ENCODE measurements around the gene CYB5R2.
"Not testable (repeated sequence)": the region's sequence is repeated elsewhere in the genome, so short reads cannot be mapped to it uniquely, and the experiment has no call there.

CYB5R2 gene

GRCh38 chr11:7668464-7668863 lies 4.8 kb downstream of the CYB5R2 start:
- DNase-seq = no peak

DNA sequence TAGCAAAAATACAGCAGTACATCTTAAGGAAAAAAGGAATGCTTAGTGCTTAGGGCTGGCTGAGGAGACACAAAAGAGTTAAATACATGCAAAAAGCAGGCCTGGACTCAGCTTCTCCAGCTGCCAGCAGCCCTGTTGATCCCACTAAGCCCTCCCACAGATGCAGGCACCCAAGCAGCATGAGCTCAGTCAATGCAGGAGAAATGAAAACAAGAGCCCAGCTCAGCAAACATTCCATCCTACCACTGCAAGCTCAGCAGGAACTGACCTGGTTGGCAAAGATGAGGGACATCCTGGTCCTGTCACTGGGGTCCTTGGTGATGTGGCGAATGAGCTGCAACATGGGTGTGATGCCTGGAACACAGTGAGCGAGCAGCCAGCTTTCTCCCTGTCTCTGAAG lies 5.8 kb downstream of the CYB5R2 start:
- no peak for DNase-seq

DNA sequence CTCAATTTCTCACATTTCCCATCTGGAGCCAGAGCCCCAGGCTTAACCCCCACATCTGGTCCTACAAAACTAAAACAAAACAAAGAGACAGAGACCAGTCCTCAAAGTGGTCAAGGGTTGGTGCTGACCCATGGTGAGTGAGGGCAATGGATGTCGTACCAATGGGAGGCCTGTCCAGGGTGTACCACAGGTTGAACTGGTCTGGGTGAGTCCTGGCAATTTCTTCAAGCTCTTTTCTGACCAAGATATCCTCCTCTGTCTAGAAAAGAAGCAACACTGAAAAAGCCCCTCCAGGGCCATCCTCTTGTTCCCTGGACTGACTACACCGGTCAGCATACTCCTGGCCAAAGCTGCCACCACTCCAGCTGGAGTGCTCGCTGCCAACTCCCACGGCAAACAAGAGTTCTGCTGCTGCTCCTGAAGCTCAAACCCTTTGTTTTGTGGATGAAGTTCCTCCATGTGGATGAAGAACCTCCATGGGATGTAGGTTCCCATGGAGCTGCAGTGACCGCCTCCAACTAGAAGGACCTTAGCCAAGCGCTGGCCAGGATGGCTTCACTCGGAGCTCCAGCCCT lies 6.9 kb downstream of the CYB5R2 start:
- DNase-seq = no peak

DNA sequence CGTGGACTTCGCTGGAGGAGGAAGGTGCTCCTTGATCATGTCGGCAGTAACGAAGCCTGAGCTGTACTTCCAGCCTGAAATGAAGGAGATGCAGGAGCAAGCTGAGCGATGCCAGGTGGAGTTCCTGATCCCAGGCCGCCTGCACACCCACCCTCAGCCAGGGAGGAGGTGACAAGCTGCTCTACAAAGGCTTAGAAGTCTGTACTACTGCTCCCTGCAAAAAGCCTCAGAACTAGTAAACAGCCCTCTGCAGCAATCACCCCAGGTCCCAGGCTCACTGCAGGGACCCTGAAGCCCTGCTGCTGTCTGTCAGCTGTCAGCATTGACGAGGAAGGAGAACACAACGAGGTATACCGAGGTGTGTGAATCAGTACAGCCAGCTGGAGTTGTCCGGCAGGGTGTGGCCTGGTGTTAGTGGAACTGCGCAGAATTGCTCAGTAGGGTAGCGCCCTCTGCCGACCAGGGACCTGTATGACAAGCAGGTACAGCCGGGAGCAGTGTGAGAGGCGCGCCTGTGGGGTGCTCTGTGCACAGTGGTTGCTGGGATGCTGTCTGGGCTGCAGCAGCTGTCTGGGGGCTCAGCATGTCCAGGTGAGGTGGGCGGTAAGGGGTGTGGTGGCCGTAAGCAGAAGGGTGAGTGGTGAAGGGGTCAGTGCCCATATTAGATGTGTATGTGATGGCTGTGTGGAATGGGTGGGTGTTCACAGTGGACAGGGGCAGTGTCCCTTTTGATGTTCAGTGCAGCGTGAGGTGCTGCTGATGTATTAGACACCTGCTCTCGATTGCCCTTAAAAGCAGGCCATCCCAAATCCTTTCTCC lies 7.6 kb downstream of the CYB5R2 start:
- peak; percentile 40 for DNase-seq

DNA sequence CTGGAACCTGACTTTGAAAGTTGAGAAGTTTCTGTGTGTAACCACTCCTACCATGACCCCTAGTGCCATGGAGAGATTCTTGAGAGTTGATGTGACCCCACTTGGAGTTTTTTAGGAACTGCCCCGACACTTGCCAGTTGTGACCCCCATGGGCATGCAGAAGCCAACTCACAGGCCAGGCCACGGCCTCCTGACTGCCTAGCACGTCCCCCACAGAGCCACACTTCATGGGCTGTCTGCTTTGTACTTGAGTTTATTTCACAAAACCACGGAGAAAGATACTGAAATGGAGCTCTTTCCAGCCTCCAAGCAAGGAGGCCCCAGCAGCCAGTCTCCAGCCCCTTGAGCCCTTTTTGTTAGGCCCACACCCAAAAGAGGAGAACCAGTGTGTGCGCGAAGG lies 8.4 kb downstream of the CYB5R2 start:
- DNase-seq = no peak

DNA sequence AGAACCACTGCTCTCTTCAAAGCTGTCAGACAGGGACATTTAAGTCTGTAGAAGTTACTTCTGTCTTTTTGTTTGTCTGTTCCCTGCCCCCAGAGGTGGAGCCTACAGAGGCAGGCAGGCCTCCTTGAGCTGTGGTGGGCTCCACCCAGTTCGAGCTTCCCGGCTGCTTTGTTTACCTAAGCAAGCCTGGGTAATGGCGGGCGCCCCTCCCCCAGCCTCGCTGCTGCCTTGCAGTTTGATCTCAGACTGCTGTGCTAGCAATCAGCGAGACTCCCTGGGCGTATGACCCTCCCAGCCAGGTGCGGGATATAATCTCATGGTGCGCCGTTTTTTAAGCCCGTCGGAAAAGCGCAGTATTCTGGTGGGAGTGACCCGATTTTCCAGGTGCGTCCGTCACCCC lies 9.8 kb downstream of the CYB5R2 start:
- not testable (repeated sequence) for DNase-seq

DNA sequence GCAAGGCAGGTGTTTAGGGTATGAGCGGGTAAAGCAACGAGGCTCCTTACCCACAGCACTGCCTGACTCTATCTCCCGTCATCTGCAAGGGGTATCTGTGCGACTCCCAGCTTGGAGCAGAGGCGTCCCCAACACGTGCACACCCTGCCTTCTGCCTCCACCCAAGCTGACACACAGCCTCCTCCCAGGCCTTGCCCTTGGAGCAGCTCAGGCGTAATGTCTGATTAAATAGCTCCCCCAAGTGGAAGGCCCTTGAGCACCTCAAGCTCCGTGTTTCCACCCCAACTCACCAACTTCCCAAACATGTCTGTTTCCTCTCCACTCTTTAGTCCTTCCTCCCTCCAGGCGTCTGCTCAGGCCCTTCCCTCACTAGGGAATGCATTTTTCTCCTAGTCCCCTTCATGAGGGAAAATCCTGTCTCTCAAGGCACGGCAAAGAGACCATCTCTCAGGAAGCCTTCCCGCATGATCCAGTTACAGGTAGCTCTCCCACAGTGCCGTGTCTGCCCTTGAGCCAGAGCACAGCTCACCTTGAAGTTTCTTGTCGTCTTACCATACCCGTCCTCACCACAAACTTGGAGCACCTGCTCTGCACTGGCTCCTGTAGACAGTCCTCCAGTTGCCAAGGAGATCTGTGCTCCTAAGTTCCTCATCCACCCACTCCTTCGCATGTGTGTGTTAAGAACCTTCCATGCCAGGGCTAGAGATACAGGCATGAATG lies 15.8 kb downstream of the CYB5R2 start:
- DNase-seq = no peak

DNA sequence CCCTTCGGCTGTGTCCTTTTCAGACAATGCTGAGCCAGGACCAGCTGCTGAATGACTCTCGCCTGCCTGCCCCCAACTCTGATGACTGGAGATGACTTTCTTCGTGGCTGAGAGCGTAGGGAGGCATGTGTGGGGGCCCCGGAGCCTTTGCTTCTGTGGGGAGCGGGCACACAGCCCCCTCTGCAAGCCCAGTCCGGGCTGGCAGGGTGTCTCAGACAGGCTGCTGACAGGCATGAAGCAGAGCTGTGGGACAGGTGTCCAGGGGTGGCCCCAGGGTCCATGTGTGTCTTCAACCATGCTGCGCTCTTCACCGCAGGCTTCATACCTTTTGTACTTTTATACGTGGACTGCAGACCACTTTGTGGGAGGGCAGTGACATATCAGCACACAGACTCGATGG lies 16.6 kb downstream of the CYB5R2 start:
- DNase-seq = no peak

DNA sequence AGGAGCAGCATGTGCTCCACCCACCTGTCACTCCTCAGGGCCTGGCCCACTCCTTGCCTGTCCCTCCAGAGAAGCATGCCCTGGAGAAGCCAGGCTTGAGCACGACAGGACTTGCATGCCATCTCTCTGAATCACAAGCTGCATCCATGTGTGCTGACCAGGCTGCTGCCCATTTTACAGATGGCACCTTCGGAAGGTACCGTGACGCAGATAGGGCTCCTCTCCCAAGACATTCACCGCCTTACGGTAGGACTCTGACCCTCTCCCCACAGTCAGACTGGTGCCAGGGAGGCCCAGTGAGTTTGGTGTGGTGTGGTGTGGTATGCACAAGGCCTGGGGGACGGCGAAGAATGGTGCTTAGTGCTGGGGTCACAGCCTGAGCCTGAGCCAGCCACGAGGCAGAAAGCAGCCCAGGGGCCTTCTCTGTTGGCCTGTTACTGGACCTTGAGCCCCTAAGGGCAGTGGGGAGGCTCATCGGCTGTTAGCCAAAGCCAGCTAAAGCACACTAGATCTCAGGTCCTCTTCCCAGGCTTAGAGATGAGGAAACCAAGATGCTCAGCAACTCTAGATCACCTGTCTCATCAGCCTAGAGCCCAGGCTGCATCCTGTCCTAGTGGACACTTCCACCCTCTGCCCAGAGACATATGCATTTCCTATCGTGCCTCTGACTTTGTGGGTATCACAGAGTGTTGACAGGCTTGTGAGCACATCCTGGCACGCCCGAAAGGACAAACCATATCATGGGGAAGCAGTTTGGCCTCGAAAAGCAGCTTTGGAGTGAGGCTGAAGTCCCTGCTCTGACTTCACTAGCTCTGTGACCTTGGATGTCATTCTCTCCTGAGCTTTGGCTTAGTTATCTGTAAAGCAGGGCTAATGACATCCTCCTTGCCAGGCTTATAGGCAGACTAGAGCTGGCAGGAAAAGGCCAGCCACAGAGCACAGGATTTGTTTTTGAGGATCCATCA lies 17.8 kb downstream of the CYB5R2 start:
- no peak for DNase-seq

- no peak for DNase-seq
These were observed 19.1 kb downstream of the CYB5R2 start for GRCh38 chr11:7654195-7654705.

DNA sequence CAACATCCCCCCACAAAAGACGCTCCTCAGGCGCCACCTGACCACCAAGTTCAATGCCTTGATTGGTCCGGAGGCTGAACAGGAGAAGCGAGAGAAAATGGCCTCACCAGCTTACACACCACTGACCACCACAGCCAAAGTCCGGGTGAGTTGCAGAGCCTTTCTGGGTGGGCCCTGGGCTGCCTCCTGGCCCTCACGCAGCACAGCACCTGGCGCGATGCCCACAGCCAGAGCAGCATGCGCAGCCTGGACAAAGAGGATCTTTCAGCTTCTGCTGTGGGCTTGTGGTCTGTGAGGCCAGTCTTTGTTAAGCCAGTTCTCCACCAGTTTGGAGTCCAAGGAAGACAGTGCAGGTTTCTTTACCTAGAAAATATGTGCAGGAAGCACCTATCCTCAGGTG lies 21.6 kb downstream of the CYB5R2 start:
- no peak for DNase-seq

GRCh38 chr11:7651140-7651551 lies 22.2 kb downstream of the CYB5R2 start:
- DNase-seq = no peak

GRCh38 chr11:7648264-7648663 lies 25.0 kb downstream of the CYB5R2 start:
- DNase-seq = no peak

DNA sequence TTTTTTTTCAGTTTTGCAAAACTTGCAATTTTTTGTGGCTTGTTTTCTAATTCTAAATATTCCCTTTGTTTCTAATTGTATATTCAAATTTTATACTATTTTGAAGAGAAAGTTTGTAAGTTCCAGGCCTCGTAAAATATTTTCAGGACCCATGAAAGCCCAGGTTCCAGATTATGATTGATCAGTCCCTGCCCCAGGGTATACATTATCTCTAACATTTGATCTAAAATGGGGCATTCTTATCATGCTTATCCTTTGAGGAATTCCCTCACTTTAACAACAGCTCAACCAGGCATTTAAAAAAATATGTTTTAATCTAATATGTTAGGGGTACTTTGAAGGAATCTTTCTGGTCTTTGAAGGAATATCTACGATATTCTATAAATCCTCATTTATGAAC lies 26.4 kb downstream of the CYB5R2 start:
- DNase-seq = no peak

DNA sequence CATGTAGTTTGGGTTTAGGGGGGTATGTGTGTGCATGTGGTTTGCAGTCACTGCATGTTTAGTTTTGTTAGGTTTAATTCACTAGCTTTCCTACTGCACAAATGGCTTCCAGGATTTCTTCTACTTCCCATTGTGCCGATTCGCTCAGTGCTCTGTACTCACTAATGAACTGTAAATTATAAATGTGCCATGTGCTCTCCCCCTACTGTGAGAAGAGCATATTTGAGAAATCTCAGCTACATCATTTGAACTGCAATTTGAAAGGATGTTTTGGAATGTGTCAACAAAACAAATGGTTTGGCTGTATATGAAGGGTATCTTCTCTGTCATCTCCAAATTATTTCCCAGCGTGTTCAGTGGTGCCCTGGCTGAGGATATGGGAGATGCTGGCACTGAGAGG lies 28.1 kb downstream of the CYB5R2 start:
- DNase-seq = no peak

- DNase-seq = no peak
These were observed 30.0 kb downstream of the CYB5R2 start for GRCh38 chr11:7643314-7643713.

- DNase-seq = no peak
These were observed 30.6 kb downstream of the CYB5R2 start for GRCh38 chr11:7642747-7643146.

- DNase-seq = no peak
These were observed 32.5 kb downstream of the CYB5R2 start for GRCh38 chr11:7640816-7641215.

- no peak for DNase-seq
These were observed 33.7 kb downstream of the CYB5R2 start for GRCh38 chr11:7639643-7640025.

DNA sequence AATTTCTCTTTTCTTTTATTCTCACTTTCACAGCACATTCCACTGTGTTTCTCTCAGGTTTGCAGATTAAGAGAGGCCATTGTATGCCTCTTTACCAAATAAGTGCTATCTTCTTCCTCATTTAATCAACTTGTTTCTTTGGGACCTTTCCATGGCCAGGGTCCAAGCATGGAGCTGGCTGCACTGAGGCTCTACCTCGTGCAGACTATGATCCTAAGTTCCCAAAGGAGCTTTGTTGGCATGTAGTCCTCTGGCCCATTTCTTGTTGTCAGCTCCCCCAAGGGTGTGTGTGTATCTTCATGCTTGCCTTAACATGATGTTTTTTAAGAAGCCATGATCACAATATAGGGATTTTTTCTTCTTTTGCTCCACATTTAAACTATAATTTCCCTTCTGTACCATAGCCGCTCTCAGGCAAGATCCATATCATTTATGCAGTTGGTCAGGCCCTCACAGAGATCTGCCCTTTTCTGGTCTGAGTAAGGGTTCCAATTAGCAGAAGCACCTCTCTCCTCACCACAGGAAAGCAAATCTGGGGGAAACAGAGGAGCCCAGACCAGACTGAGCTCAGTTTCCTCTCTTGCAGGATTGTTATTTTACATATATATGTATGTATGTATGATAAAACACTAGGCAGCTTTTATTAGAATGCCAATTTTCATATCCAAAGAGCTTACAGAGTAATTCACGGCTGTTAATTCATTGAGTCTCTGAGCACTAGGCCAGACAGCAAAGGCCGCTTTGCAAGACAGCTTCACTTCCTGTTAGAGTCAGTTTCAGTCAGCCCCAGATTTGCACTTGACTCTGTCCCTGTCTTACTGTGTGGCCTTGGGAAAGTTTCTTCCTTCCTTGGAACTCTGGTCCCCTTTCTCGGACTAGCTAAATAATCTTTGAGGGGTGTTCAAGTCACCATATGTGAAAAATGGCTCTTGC lies 34.3 kb downstream of the CYB5R2 start:
- no peak for DNase-seq

GRCh38 chr11:7637447-7638157 lies 35.7 kb downstream of the CYB5R2 start:
- DNase-seq = no peak

Measured in activated gamma-delta T cell treated with Interleukin-2 at 50 U/mL for 16 hours (primary cell).